Measurements from ENCODE around the gene IP6K3. TPM values are rescaled to one million over a fixed set of nuclear protein-coding genes. Genes with fewer than 3 reads are reported as not detected.

IP6K3 gene
- total and polyA plus RNA-seq, 2 experiments from 2014 or later: 0.14 to 0.16 TPM

DNA sequence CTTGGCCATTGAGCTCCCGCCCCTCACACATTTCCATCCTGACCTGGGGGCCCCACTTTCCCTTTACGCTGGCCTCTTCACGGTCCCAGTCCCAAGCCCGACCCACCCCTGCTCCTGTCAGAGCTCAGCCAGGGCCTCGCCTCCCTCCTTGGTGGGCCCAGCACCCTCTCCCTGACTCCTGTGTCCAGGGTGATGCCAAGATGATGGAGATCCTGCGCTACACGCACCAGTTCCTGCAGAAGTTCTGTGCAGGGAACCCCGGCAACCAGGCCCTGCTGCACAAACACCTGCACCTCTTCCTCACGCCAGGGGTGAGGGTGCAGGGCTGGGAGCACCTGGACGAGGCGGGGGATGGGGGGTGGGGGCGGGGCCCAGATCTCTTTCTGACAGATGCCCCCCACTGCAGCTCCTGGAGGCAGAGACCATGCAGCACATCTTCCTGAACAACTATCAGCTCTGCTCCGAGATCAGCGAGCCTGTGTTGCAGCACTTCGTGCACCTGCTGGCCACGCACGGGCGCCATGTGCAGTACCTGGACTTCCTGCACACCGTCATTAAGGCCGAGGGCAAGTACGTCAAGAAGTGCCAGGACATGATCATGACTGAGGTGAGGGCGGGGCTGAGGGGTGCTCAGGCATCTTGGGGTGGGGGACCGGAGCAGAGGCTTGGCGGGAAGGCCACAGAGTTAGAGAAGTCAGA is 68.3 kb downstream of the IP6K3 start:
- Histone ChIP-seq H3K9me2 (ENCODE audit: insufficient read depth) (no peaks in the 10 kb centered on the region), H3K4me2 (no peak overlapping the region), H4K20me1 (replicated peaks; ENCODE audit: insufficient read depth) (no peaks in the 10 kb centered on the region; the same call in 1 of the 2 replicates), H2AFZ (no peak overlapping the region), H3K36me3 (ENCODE audit: insufficient read depth) (no peaks in the 10 kb centered on the region), H3K4me3 (no peak overlapping the region), H3F3A (replicated peaks; ENCODE audit: low read depth) (no peaks in the 10 kb centered on the region), H3K4me1 (ENCODE audit: insufficient read depth) (no peaks in the 10 kb centered on the region), H3K79me2 (replicated peaks; ENCODE audit: insufficient read depth) (no peaks in the 10 kb centered on the region), H3K27ac (ENCODE audit: low read depth) (no peak overlapping the region), H3K27me3 (ENCODE audit: insufficient read depth) (no peaks in the 10 kb centered on the region)
- DNase-seq (ENCODE audit: low spot score) (no peak), ATAC-seq (no peak)
- H3K9me3 Mint-ChIP-seq: no peaks in the 10 kb centered on the region
- H3K4me3 Mint-ChIP-seq: no peak overlapping the region
- H3K27ac Mint-ChIP-seq: no peak overlapping the region
- no peaks in the 10 kb centered on the region for H3K4me1 Mint-ChIP-seq
- peaks cover 10% of the 10 kb centered on the region for H3K27me3 Mint-ChIP-seq (ENCODE audit: insufficient read depth, low read depth, poor library complexity)
- H3K36me3 Mint-ChIP-seq (ENCODE audit: low read depth): peaks cover 41% of the 10 kb centered on the region
- TF ChIP-seq NANOG (IDR thresholded peaks at IDR 0.05; ENCODE audit: borderline replicate concordance) (no peak), ZNF114 (CRISPR knock-in tag; IDR thresholded peaks at IDR 0.05) (no peak), ZNF331 (CRISPR knock-in tag; IDR thresholded peaks at IDR 0.05; ENCODE audit: low read depth) (no peak), CREB1 (CRISPR knock-in tag; IDR thresholded peaks at IDR 0.05; ENCODE audit: low read depth) (no peak), EZH2 (IDR thresholded peaks at IDR 0.05; ENCODE audit: low read depth, unreplicated experiment) (no peak), JUNB (IDR thresholded peaks at IDR 0.05; ENCODE audit: unreplicated experiment) (no peak), EZH2phosphoT487 (IDR thresholded peaks at IDR 0.05; ENCODE audit: unreplicated experiment) (no peak)
- TF ChIP-seq, protein P1, sequence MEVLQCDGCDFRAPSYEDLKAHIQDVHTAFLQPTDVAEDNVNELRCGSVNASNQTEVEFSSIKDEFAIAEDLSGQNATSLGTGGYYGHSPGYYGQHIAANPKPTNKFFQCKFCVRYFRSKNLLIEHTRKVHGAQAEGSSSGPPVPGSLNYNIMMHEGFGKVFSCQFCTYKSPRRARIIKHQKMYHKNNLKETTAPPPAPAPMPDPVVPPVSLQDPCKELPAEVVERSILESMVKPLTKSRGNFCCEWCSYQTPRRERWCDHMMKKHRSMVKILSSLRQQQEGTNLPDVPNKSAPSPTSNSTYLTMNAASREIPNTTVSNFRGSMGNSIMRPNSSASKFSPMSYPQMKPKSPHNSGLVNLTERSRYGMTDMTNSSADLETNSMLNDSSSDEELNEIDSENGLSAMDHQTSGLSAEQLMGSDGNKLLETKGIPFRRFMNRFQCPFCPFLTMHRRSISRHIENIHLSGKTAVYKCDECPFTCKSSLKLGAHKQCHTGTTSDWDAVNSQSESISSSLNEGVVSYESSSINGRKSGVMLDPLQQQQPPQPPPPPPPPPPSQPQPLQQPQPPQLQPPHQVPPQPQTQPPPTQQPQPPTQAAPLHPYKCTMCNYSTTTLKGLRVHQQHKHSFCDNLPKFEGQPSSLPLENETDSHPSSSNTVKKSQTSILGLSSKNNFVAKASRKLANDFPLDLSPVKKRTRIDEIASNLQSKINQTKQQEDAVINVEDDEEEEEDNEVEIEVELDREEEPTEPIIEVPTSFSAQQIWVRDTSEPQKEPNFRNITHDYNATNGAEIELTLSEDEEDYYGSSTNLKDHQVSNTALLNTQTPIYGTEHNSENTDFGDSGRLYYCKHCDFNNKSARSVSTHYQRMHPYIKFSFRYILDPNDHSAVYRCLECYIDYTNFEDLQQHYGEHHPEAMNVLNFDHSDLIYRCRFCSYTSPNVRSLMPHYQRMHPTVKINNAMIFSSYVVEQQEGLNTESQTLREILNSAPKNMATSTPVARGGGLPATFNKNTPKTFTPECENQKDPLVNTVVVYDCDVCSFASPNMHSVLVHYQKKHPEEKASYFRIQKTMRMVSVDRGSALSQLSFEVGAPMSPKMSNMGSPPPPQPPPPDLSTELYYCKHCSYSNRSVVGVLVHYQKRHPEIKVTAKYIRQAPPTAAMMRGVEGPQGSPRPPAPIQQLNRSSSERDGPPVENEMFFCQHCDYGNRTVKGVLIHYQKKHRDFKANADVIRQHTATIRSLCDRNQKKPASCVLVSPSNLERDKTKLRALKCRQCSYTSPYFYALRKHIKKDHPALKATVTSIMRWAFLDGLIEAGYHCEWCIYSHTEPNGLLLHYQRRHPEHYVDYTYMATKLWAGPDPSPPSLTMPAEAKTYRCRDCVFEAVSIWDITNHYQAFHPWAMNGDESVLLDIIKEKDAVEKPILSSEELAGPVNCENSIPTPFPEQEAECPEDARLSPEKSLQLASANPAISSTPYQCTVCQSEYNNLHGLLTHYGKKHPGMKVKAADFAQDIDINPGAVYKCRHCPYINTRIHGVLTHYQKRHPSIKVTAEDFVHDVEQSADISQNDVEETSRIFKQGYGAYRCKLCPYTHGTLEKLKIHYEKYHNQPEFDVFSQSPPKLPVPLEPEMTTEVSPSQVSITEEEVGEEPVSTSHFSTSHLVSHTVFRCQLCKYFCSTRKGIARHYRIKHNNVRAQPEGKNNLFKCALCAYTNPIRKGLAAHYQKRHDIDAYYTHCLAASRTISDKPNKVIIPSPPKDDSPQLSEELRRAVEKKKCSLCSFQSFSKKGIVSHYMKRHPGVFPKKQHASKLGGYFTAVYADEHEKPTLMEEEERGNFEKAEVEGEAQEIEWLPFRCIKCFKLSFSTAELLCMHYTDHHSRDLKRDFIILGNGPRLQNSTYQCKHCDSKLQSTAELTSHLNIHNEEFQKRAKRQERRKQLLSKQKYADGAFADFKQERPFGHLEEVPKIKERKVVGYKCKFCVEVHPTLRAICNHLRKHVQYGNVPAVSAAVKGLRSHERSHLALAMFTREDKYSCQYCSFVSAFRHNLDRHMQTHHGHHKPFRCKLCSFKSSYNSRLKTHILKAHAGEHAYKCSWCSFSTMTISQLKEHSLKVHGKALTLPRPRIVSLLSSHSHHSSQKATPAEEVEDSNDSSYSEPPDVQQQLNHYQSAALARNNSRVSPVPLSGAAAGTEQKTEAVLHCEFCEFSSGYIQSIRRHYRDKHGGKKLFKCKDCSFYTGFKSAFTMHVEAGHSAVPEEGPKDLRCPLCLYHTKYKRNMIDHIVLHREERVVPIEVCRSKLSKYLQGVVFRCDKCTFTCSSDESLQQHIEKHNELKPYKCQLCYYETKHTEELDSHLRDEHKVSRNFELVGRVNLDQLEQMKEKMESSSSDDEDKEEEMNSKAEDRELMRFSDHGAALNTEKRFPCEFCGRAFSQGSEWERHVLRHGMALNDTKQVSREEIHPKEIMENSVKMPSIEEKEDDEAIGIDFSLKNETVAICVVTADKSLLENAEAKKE (CRISPR knock-in tag; IDR thresholded peaks at IDR 0.05): no peak
- TF ChIP-seq, protein P2, sequence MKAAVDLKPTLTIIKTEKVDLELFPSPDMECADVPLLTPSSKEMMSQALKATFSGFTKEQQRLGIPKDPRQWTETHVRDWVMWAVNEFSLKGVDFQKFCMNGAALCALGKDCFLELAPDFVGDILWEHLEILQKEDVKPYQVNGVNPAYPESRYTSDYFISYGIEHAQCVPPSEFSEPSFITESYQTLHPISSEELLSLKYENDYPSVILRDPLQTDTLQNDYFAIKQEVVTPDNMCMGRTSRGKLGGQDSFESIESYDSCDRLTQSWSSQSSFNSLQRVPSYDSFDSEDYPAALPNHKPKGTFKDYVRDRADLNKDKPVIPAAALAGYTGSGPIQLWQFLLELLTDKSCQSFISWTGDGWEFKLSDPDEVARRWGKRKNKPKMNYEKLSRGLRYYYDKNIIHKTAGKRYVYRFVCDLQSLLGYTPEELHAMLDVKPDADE (IDR thresholded peaks at IDR 0.05): no peak
- TF ChIP-seq, protein P3, sequence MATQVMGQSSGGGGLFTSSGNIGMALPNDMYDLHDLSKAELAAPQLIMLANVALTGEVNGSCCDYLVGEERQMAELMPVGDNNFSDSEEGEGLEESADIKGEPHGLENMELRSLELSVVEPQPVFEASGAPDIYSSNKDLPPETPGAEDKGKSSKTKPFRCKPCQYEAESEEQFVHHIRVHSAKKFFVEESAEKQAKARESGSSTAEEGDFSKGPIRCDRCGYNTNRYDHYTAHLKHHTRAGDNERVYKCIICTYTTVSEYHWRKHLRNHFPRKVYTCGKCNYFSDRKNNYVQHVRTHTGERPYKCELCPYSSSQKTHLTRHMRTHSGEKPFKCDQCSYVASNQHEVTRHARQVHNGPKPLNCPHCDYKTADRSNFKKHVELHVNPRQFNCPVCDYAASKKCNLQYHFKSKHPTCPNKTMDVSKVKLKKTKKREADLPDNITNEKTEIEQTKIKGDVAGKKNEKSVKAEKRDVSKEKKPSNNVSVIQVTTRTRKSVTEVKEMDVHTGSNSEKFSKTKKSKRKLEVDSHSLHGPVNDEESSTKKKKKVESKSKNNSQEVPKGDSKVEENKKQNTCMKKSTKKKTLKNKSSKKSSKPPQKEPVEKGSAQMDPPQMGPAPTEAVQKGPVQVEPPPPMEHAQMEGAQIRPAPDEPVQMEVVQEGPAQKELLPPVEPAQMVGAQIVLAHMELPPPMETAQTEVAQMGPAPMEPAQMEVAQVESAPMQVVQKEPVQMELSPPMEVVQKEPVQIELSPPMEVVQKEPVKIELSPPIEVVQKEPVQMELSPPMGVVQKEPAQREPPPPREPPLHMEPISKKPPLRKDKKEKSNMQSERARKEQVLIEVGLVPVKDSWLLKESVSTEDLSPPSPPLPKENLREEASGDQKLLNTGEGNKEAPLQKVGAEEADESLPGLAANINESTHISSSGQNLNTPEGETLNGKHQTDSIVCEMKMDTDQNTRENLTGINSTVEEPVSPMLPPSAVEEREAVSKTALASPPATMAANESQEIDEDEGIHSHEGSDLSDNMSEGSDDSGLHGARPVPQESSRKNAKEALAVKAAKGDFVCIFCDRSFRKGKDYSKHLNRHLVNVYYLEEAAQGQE (IDR thresholded peaks at IDR 0.05; ENCODE audit: unreplicated experiment): no peak

Data from GM23338 (cell line).